Measurements from ENCODE around the gene LDB2. TPM values are rescaled to one million over a fixed set of nuclear protein-coding genes. Genes with fewer than 3 reads are reported as not detected.

LDB2 gene
- total and polyA plus RNA-seq, 3 donors from 2014 or later = 14.6 to 17.8 (median 15.7) TPM

DNA sequence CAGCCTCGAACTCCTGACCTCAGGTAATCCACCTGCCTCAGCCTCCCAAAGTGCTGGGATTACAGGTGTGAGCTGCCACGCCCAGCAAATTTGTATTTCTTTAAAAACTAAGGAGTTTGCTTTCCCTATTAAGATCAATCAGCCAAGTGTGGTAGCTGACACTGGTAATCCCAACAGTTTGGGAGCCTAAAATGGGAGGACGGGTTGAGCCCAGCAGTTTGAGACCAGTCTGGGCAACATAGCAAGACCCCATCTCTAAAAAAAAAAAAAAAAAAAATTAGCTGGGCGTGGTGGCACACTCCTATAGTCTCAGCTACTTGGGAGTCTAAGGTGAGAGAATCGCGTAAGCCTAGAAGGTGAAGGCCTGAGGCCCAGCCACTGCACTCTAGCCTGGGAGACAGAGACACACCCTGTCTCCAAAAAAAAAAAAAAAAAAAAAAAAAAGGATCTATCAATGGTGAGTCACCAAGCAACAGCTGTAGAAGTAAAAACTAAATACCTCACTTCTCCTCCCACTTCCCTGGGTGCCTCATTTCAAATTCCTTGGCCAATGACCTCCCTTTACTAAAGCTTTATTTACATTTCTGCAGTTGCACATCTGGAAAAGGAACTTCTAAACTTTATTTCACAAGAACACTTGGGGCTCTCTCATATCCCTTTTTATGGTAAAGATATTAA lies 54.5 kb downstream of the LDB2 start:
- TF ChIP-seq CTCF (IDR thresholded peaks at IDR 0.05) (no peak), POLR2A (IDR thresholded peaks at IDR 0.05) (no peak)
- DNase-seq = no peak
- H3K27ac ChIP-seq = no peak overlapping the region
- intact Hi-C loops (cut with DNase I; ENCODE audit: low total_unique reads) = no loop called here
- no peaks in the 10 kb centered on the region for H3K36me3 ChIP-seq (ENCODE audit: low read depth, missing control alignments)
- no peak overlapping the region for H3K4me3 ChIP-seq
- 90 to 93% methylated on average over 6 of the region's 6 CpGs for whole genome bisulfite sequencing, 2 donors
- no peaks in the 10 kb centered on the region for H3K9me3 ChIP-seq
- no peaks in the 10 kb centered on the region for H3K27me3 ChIP-seq
- H3K4me1 ChIP-seq = peaks cover 9% of the 10 kb centered on the region

GRCh38 chr4:16838226-16838875 lies 60.1 kb downstream of the LDB2 start:
- no peak overlapping the region for H3K27ac ChIP-seq
- H3K36me3 ChIP-seq (ENCODE audit: low read depth, missing control alignments) = no peaks in the 10 kb centered on the region
- DNase-seq = no peak
- H3K27me3 ChIP-seq = no peaks in the 10 kb centered on the region
- 74 to 79% methylated on average over 4 of the region's 4 CpGs for WGBS, 2 donors
- no peaks in the 10 kb centered on the region for H3K4me1 ChIP-seq
- H3K4me3 ChIP-seq = no peak overlapping the region
- intact Hi-C loops (cut with DNase I; ENCODE audit: low total_unique reads) = no loop called here
- H3K9me3 ChIP-seq = no peaks in the 10 kb centered on the region
- TF ChIP-seq CTCF (IDR thresholded peaks at IDR 0.05) = no peak

DNA sequence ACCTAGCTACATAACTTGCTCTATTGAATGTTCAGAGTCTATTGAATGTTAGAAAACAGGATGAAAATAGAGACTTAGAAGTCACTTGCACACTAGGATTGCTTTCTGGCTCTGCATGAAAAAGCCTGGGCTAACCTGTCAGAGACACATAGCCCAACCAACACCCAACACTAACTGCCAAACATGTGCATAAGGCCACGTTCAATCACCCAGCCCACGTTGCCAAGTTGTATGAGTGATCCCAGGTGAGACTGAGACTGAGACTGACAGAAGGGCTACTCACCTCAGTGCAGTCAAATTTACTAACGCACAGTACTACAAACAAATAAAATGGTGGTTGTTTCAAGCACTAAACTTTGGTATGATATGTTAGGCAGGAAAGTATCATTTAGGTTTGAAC lies 61.0 kb downstream of the LDB2 start:
- H3K4me1 ChIP-seq = no peaks in the 10 kb centered on the region
- intact Hi-C loops (cut with DNase I; ENCODE audit: low total_unique reads) = no loop called here
- no peaks in the 10 kb centered on the region for H3K9me3 ChIP-seq
- WGBS, 2 donors = 88 to 91% methylated on average over 3 of the region's 3 CpGs
- no peak for TF ChIP-seq CTCF (IDR thresholded peaks at IDR 0.05)
- no peak for TF ChIP-seq POLR2A (IDR thresholded peaks at IDR 0.05)
- no peaks in the 10 kb centered on the region for H3K36me3 ChIP-seq (ENCODE audit: low read depth, missing control alignments)
- no peak overlapping the region for H3K4me3 ChIP-seq
- DNase-seq = no peak
- H3K27ac ChIP-seq = no peak overlapping the region
- H3K27me3 ChIP-seq = no peaks in the 10 kb centered on the region

DNA sequence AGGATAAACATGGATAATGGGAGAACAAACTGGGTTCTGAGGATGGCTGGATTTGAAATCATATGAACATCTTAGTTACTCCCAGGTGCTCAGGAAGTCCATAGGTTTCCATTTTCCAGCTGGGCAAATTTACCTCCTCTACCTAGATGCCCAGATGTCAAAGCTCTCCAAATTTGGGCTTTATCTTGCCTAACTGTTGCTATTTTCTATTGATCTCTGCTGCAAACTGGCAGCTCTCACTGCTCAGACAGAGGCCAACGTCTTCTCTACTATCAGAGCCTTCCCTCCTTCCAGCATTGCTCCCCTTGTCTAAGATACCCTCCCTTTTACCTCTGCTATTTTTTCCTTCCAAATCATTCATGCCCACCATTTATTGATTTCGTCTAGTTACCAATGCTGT lies 62.1 kb downstream of the LDB2 start:
- 68 to 88% methylated on average over 2 of the region's 2 CpGs for WGBS, 2 donors
- Histone ChIP-seq H3K4me3 (no peak overlapping the region), H3K36me3 (ENCODE audit: low read depth, missing control alignments) (no peaks in the 10 kb centered on the region), H3K4me1 (no peaks in the 10 kb centered on the region), H3K9me3 (no peaks in the 10 kb centered on the region), H3K27ac (no peak overlapping the region), H3K27me3 (no peaks in the 10 kb centered on the region)
- TF ChIP-seq CTCF (IDR thresholded peaks at IDR 0.05) (no peak), POLR2A (IDR thresholded peaks at IDR 0.05) (no peak)
- DNase-seq = no peak
- intact Hi-C loops (cut with DNase I; ENCODE audit: low total_unique reads) = no loop called here
